ENCODE measurements around the gene ZNF736. TPM values are rescaled to one million over a fixed set of nuclear protein-coding genes. Genes with fewer than 3 reads are reported as not detected.
A peak's percentile ranks its signal among the peaks of the same experiment; 100 is the strongest.
"Not testable (repeated sequence)": the region's sequence is repeated elsewhere in the genome, so short reads cannot be mapped to it uniquely, and the experiment has no call there.

The ZNF736 gene
- total RNA-seq, 3 donors from 2014 or later (not counting 1 experiment from before 2014, with no cell fraction given), result 19.6 to 26.6 (median 22.7) TPM

GRCh38 chr7:64294701-64295420, 18.9 kb upstream of the ZNF736 start:
- ATAC-seq (no peak), DNase-seq (no peak)
- no peak overlapping the region for H3K27ac ChIP-seq (ENCODE audit: low read length)
- Mint-ChIP-seq H3K27ac (no peak overlapping the region), H3K9me3 (no peaks in the 10 kb centered on the region), H3K27me3 (ENCODE audit: low read depth in 2 of 2) (no peaks in the 10 kb centered on the region), H3K4me3 (no peak overlapping the region), H3K4me1 (no peaks in the 10 kb centered on the region), H3K36me3 (no peaks in the 10 kb centered on the region)
- intact Hi-C loops (cut with micrococcal nuclease), result no loop called here
- no peak for TF ChIP-seq CTCF (IDR thresholded peaks at IDR 0.05)
- H3K4me3 ChIP-seq (ENCODE audit: low read length), result no peak overlapping the region
- no peaks in the 10 kb centered on the region for H3K36me3 ChIP-seq (ENCODE audit: control insufficient read depth, insufficient read depth, low read length)
- H3K4me1 ChIP-seq (ENCODE audit: control insufficient read depth, insufficient read depth, low read length), result no peaks in the 10 kb centered on the region
- H3K9me3 ChIP-seq (ENCODE audit: control insufficient read depth, insufficient read depth, low read length), result no peaks in the 10 kb centered on the region
- H3K27me3 ChIP-seq (ENCODE audit: control insufficient read depth, insufficient read depth, low read length), result no peaks in the 10 kb centered on the region
- WGBS (ENCODE audit: insufficient coverage), result 100% methylated on average over 1 of the region's 1 CpG

DNA sequence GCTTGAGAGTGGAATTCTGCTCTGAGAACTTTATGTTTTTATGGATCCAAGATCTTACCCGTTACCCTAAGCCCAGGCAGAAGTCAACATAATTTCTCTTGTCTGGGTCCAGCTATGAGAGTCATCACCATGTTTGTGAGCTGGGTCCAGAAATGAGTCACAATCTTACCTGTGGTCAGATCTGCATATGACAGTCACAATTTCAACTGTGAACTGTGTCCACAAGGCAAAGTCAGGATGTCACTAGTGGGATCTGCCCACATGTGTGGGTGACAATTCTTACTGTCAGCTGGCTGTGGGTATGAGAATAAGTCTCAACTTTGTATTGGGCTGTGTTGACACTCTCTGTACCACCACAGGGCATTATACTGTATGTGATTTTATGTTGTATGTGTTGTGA, 16.3 kb upstream of the ZNF736 start:
- H3K4me1 ChIP-seq (ENCODE audit: control insufficient read depth, insufficient read depth, low read length); H3K4me1 Mint-ChIP-seq; H3K27ac ChIP-seq (ENCODE audit: low read length); H3K4me3 Mint-ChIP-seq; H3K4me3 ChIP-seq (ENCODE audit: low read length); H3K9me3 ChIP-seq (ENCODE audit: control insufficient read depth, insufficient read depth, low read length); H3K27me3 Mint-ChIP-seq (ENCODE audit: low read depth in 2 of 2); DNase-seq; H3K27me3 ChIP-seq (ENCODE audit: control insufficient read depth, insufficient read depth, low read length); H3K9me3 Mint-ChIP-seq; H3K36me3 ChIP-seq (ENCODE audit: control insufficient read depth, insufficient read depth, low read length); H3K36me3 Mint-ChIP-seq; intact Hi-C loops (cut with micrococcal nuclease); ATAC-seq; H3K27ac Mint-ChIP-seq: not testable (repeated sequence)
- 87% methylated on average over 1 of the region's 1 CpG for WGBS (ENCODE audit: insufficient coverage)

DNA sequence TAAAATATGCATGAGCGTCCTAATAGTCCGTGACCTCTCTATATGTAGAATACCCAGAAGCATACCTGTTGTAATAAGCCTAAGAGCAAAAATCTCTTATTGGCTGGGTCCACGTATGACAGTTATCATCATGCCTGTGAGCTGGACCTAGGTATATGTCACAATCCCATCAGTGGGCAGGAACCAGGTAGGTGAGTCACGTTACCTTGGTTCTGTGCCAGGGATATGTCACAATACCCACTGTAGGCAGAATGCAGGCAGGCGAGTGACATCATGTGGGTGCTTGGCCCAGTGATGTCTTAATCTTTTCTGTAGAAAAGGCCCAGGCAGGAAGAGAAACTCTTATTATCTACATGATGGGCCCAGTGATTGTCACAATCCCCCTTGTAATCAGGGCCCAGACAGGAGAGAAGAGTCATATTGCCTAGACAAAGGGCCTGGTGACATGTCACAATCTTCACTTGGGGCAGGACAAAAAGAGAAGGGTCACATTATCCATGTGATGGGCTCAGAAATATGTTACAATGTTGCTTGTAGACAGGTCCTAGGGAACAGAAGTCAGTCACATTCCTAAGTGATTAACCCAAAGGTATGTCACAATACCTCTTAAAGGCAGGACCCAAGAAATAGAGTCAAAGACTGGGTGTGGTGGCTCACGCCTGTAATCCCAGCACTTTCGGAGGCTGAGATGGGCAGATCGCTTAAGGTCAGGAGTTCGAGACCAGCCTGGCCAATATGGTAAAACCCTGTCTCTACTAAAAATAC, 12.9 kb upstream of the ZNF736 start:
- H3K27me3 ChIP-seq (ENCODE audit: control insufficient read depth, insufficient read depth, low read length), result no peaks in the 10 kb centered on the region
- H3K4me1 ChIP-seq (ENCODE audit: control insufficient read depth, insufficient read depth, low read length), result peaks cover 5% of the 10 kb centered on the region
- H3K36me3 ChIP-seq (ENCODE audit: control insufficient read depth, insufficient read depth, low read length), result no peaks in the 10 kb centered on the region
- DNase-seq (no peak), ATAC-seq (no peak)
- H3K27me3 Mint-ChIP-seq (ENCODE audit: low read depth in 2 of 2), result no peaks in the 10 kb centered on the region
- 95% methylated on average over 8 of the region's 9 CpGs for WGBS (ENCODE audit: insufficient coverage)
- H3K4me3 Mint-ChIP-seq, result no peak overlapping the region
- no peaks in the 10 kb centered on the region for H3K36me3 Mint-ChIP-seq
- no peaks in the 10 kb centered on the region for H3K9me3 Mint-ChIP-seq
- intact Hi-C loops (cut with micrococcal nuclease), result no loop called here
- H3K27ac ChIP-seq (ENCODE audit: low read length), result no peak overlapping the region
- TF ChIP-seq CTCF (IDR thresholded peaks at IDR 0.05), result no peak
- no peaks in the 10 kb centered on the region for H3K9me3 ChIP-seq (ENCODE audit: control insufficient read depth, insufficient read depth, low read length)
- no peaks in the 10 kb centered on the region for H3K4me1 Mint-ChIP-seq
- no peak overlapping the region for H3K4me3 ChIP-seq (ENCODE audit: low read length)
- H3K27ac Mint-ChIP-seq, result no peak overlapping the region

- peak overlapping the region; percentile 96 to 97 for H3K27ac Mint-ChIP-seq
- 3% methylated on average over 33 of the region's 33 CpGs for WGBS (ENCODE audit: insufficient coverage)
- intact Hi-C loops (cut with micrococcal nuclease), result loop anchor here (1.0 to 2.0 kb wide), 3 partner anchors 255 to 381 kb away; partner anchors contain the start of genes ZNF107 and ZNF680
These were observed 6.3 kb upstream of the ZNF736 start for GRCh38 chr7:64307254-64308015.

More at GRCh38 chr7:64307254-64308015, 6.3 kb upstream of the ZNF736 start:
- Mint-ChIP-seq H3K27me3 (ENCODE audit: low read depth in 2 of 2) (no peaks in the 10 kb centered on the region), H3K4me1 (peaks cover 15 to 21% of the 10 kb centered on the region in 2 donors), H3K4me3 (peak overlapping the region; percentile 100), H3K9me3 (no peaks in the 10 kb centered on the region), H3K36me3 (no peaks in the 10 kb centered on the region)
- Histone ChIP-seq H3K4me1 (ENCODE audit: control insufficient read depth, insufficient read depth, low read length) (peaks cover 21% of the 10 kb centered on the region), H3K27ac (ENCODE audit: low read length) (peak overlapping the region; percentile 85), H3K9me3 (ENCODE audit: control insufficient read depth, insufficient read depth, low read length) (no peaks in the 10 kb centered on the region), H3K27me3 (ENCODE audit: control insufficient read depth, insufficient read depth, low read length) (no peaks in the 10 kb centered on the region), H3K4me3 (ENCODE audit: low read length) (peak overlapping the region; percentile 68), H3K36me3 (ENCODE audit: control insufficient read depth, insufficient read depth, low read length) (no peaks in the 10 kb centered on the region)
- DNase-seq (peak; percentile 82 to 96), ATAC-seq (peak; percentile 96 to 100 (median 98))
- peak; percentile 19 for TF ChIP-seq CTCF (IDR thresholded peaks at IDR 0.05)
